GM12872 (cell line): Measurements from ENCODE around the gene ELF2.

Experiments used
- CTCF ChIP-seq: IDR thresholded peaks from 3 replicates; pipeline ENCODE4 v1.5.1; 2011; ENCODE audit warnings: low read depth, mild to moderate bottlenecking, low read length, moderate library complexity; ENCODE audit not compliant: insufficient read depth

The ELF2 gene

GRCh38 chr4:139200102-139200501 lies 23.1 kb upstream of the ELF2 start:
- TF ChIP-seq CTCF = no peak

GRCh38 chr4:139196462-139196861 lies 19.4 kb upstream of the ELF2 start:
- no peak for TF ChIP-seq CTCF

GRCh38 chr4:139191373-139191772 lies 14.4 kb upstream of the ELF2 start:
- TF ChIP-seq CTCF = no peak

GRCh38 chr4:139189972-139190371 lies 13.0 kb upstream of the ELF2 start:
- no peak for TF ChIP-seq CTCF

GRCh38 chr4:139189417-139189749 lies 12.4 kb upstream of the ELF2 start:
- no peak for TF ChIP-seq CTCF

GRCh38 chr4:139188648-139189416 lies 11.8 kb upstream of the ELF2 start:
- TF ChIP-seq CTCF = no peak

- TF ChIP-seq CTCF = peak; percentile 18; the same call in 1 of the 3 replicates
These were observed 7.1 kb upstream of the ELF2 start for GRCh38 chr4:139184129-139184528.
